Stimulated activated CD8-positive, alpha-beta memory T cell treated with anti-CD3 and anti-CD28 coated beads, Interleukin-4, amount 100 ng/mL, for 1 hour (primary cell): Measurements from ENCODE around the gene SPATA16.

Experiments
- DNase-seq, 2 donors: peaks; one replicate each; pipeline ENCODE4 v3.0.0-alpha.2; 2020; ENCODE audit warnings: low read depth in 2 of 2, low spot score in 1 of 2

Gene SPATA16

DNA sequence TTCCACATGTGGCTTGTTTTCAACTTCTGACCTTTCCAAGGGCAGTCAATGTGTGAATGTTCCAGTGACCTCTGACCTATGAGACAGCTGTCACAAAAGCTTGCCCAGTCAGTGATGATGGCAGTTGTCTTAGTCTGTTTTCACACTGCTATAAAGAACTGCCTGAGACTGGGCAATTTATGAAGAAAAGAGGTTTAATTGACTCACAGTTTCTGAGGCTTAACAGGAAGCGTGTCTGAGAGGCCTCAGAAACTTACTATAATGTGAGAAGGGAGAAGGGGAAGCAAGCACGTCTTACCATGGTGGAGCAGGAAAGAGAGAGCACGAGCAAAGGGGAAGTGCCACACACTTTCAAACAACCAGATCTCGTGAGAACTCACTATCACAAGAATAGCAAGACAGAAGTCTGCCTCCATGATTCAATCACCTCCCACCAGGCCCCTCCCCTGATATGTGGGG lies 294.9 kb downstream of the SPATA16 start:
- DNase-seq, result no peak

GRCh38 chr3:172844428-172844827 lies 296.6 kb downstream of the SPATA16 start:
- DNase-seq, result no peak

DNA sequence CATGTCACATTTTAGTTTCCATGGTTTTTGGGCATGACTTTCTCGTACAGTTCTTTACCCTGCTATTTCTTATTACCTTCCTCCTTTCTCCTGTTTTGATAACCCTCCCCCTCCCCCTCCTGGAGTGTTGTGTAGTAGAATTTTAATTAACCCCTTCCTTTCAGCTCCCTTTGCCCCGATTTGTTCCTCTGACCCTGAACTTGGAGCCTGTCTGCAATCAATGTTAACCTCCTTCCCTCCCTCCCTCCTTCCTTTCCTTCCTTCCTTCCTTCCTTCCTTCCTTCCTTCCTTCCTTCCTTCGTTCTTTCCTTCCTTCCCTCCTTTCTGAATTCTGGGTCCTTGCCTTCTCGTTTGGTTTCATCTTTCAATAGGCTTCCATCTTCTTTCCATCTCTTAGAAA lies 300.1 kb downstream of the SPATA16 start:
- no peak for DNase-seq

GRCh38 chr3:172840463-172840862 lies 300.6 kb downstream of the SPATA16 start:
- DNase-seq, result no peak

- no peak for DNase-seq
Measured at GRCh38 chr3:172839679-172840078, 301.4 kb downstream of the SPATA16 start.
